HFF-Myc (cell line): ENCODE results near the gene GGA1.
A peak's percentile ranks its signal among the peaks of the same experiment; 100 is the strongest.

Experiments
- DNase-seq: peaks from one replicate; pipeline ENCODE4 v3.0.0-alpha.2; 2011; ENCODE audit warnings: low read depth; ENCODE audit errors: extremely low read depth
- H3K4me3 ChIP-seq: replicated peaks from 2 replicates; pipeline ENCODE4 v1.5.1; 2011; ENCODE audit warnings: low read depth, mild to moderate bottlenecking, control low read depth, low read length
- TF ChIP-seq, protein P1 (sequence below): IDR thresholded peaks from 2 replicates; pipeline ENCODE4 v1.5.1; 2012; ENCODE audit warnings: mild to moderate bottlenecking, low read depth, low read length, control low read depth; ENCODE audit errors: missing control alignments

GGA1 gene

DNA sequence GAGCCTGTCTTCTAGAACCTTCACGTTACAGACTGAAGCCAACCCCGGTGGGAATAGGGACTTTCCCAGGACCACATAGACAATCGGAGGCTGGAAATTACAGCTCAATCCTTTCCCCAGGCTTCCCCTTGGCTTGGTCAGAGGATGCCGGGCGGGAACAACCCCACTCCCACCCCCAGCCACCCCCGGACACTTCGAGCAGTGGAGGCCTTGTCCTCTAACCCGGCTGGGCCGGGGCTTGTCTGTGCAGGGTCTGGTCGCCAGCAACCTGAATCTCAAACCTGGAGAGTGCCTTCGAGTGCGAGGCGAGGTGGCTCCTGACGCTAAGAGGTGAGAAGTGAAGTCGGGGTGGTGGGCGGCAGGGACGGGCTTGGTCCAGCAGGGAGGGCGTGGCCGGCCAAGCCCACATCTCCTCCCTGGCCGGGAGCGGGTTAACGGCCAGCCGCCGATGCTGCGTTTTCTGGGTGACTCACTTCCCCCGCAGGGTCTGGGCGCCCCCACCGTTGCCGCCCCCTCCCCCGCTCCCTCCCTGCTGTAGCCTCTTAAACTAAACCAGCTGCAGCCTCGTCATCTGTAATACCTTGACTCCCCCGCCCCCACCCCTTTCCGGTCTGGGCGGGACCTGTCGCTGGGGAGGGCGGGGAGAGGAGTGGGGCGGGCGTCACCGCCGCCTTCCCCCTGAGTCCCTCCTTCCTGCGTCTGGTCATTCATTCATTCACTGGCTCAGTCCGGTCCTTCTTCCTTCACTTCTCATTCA, 68.3 kb downstream of the GGA1 start:
- DNase-seq = peak; percentile 92
- TF ChIP-seq, protein P1, sequence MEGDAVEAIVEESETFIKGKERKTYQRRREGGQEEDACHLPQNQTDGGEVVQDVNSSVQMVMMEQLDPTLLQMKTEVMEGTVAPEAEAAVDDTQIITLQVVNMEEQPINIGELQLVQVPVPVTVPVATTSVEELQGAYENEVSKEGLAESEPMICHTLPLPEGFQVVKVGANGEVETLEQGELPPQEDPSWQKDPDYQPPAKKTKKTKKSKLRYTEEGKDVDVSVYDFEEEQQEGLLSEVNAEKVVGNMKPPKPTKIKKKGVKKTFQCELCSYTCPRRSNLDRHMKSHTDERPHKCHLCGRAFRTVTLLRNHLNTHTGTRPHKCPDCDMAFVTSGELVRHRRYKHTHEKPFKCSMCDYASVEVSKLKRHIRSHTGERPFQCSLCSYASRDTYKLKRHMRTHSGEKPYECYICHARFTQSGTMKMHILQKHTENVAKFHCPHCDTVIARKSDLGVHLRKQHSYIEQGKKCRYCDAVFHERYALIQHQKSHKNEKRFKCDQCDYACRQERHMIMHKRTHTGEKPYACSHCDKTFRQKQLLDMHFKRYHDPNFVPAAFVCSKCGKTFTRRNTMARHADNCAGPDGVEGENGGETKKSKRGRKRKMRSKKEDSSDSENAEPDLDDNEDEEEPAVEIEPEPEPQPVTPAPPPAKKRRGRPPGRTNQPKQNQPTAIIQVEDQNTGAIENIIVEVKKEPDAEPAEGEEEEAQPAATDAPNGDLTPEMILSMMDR = no peak
- H3K4me3 ChIP-seq = peak overlapping the region; percentile 88

DNA sequence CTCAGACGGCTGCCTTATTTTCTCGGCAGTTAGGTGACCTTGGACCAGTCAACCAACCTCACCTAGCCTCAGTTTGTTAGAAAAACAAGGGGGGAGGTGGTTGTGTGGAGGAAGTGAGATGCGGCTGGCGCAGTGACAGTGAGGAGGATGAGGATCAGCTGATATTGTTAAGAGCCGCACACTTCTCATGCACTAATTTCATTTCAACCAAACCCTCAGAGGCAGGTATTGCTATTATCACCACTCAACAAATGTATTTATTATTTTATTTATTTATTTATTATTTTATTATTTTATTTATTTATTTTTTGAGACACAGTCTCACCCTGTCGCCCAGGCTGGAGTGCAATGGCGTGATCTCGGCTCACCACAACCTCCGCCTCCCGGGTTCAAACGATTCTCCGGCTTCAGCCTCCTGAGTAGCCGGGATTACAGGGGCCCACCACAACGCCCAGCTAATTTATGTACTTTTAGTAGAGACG, 68.9 kb downstream of the GGA1 start:
- DNase-seq = no peak
- TF ChIP-seq, protein P1 = no peak
- peak overlapping the region; percentile 88 for H3K4me3 ChIP-seq

DNA sequence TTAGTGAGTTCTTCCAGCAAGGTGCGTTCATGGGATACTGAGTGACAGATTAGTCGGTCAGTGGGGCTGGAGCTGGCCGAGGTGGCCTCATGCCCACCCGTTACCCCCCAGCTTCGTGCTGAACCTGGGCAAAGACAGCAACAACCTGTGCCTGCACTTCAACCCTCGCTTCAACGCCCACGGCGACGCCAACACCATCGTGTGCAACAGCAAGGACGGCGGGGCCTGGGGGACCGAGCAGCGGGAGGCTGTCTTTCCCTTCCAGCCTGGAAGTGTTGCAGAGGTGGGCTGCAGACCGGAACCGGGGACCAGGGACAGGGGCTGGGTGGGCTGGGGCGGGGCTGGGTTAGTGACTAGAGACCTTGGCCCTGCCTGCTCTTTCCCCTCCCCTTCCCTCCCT, 69.7 kb downstream of the GGA1 start:
- TF ChIP-seq, protein P1 = no peak
- peak overlapping the region; percentile 88 for H3K4me3 ChIP-seq
- no peak for DNase-seq

- no peak for DNase-seq
- TF ChIP-seq, protein P1 = no peak
- H3K4me3 ChIP-seq = no peak overlapping the region
Observed at GRCh38 chr22:37679670-37680069, 71.0 kb downstream of the GGA1 start.

DNA sequence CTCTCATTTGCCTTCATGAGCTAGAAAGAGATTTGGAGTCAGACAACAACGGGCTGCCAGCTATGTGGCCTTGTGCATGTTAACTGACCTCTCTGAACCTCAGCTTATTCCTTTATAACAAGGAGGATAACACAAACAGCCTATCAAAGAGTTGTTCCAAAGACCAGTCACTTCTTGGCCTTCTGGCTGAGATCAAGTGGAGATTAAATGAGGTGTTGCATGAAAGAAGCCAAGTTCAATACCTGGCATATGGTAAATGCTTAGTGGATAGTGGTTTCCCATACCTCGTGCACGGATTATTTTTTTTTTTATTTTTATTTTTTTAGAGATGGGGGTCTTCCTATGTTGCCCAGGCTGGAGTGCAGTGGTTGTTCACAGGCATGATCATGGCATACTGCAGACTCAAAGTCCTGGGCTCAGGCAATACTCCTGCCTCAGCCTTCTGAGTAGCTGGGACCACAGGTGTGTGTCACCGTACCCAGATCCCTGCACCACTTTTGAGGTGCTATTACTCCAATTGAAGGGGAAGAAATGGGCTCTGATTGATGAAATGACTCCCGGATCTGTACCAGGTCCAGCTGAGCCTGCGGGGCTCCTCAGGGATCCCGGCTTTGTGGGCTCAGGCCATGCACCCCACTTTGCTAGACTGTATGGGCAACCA, 71.7 kb downstream of the GGA1 start:
- TF ChIP-seq, protein P1 = no peak
- no peak overlapping the region for H3K4me3 ChIP-seq
- DNase-seq = no peak

GRCh38 chr22:37681001-37681424, 72.4 kb downstream of the GGA1 start:
- no peak overlapping the region for H3K4me3 ChIP-seq
- no peak for DNase-seq
- TF ChIP-seq, protein P1 = no peak
